H1 (cell line): Measurements from ENCODE around the gene EFR3B.

Experiments used
- JUND ChIP-seq: IDR thresholded peaks from 2 replicates; pipeline ENCODE4 v1.6.1; 2011; ENCODE audit warnings: mild to moderate bottlenecking, improper control_type of control experiment, low read length
- TF ChIP-seq, protein P1 (sequence below): IDR thresholded peaks from 2 replicates; pipeline ENCODE4 v1.6.1; 2012; ENCODE audit warnings: inconsistent platforms

DNA sequence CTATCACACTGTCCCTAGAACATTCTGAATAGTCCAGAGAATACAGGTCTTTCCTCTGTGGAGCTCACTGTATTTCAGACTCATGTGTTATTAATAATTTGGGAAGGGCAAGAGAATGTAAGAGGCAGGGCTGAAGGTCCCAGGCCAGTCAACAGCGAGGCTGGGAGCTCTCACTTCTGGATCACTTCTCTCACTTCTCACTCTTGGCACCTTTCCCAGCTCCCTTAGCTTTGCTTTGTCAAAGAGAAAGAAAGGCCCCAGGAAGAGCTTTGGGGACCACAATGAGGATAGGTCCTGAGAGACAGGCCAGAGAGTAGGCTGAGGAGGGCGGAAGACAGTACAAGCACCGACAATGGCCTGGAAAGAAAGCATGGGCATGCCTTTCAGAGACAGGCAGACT is 11.2 kb downstream of the EFR3B start:
- no peak for TF ChIP-seq JUND
- TF ChIP-seq, protein P1, sequence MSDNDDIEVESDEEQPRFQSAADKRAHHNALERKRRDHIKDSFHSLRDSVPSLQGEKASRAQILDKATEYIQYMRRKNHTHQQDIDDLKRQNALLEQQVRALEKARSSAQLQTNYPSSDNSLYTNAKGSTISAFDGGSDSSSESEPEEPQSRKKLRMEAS = no peak
